Activated CD8-positive, alpha-beta memory T cell treated with anti-CD3 and anti-CD28 coated beads, Interleukin-2, amount 50 U/mL, for 1 hour (primary cell): ENCODE measurements around the gene SMAP2.

Experiments used
- DNase-seq: peaks from one replicate; pipeline ENCODE4 v3.0.0-alpha.2; 2020; ENCODE audit errors: extremely low read depth

SMAP2 gene

GRCh38 chr1:40390857-40391256 lies 17.3 kb downstream of the SMAP2 start:
- DNase-seq = no peak

- no peak for DNase-seq
These were observed 18.2 kb downstream of the SMAP2 start for GRCh38 chr1:40391688-40392145.

DNA sequence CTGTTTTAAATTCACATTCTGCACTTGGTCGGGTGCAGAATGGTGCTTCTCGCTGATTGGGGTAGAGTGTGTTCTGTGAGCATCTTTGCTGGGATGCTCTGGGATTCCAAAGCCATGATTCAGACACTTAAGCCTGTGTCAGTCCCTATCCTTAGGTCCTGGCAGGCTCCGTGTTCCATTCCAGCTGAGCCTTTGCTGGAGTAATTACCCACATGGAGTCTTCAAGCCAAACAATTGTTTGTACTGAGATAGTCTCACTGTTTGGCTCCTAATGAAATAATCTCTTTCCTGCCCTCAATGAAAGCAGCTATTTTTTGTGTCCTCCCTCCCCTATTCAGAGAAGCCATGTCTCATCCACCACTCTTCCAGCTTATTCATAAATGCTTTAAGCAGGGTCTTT lies 18.7 kb downstream of the SMAP2 start:
- no peak for DNase-seq

DNA sequence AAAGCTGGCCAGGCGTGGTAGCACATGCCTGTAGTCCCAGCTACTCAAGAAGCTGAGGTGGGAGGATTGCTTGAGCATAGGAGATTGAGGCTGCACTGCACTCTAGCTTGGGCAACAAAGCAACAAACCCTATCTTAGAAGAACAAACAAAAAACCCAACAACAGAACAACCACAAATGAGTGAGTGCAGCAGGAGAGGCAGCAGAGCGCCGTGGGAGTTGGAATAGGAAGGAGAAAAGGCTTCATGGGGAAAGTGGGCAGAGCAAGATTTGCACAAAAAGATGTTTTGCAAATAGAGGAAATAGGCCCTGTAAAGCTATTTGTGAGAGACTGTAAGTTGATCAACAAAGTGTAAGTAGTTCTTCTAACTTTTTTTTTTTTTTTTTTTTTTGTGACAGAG lies 19.6 kb downstream of the SMAP2 start:
- DNase-seq = no peak

DNA sequence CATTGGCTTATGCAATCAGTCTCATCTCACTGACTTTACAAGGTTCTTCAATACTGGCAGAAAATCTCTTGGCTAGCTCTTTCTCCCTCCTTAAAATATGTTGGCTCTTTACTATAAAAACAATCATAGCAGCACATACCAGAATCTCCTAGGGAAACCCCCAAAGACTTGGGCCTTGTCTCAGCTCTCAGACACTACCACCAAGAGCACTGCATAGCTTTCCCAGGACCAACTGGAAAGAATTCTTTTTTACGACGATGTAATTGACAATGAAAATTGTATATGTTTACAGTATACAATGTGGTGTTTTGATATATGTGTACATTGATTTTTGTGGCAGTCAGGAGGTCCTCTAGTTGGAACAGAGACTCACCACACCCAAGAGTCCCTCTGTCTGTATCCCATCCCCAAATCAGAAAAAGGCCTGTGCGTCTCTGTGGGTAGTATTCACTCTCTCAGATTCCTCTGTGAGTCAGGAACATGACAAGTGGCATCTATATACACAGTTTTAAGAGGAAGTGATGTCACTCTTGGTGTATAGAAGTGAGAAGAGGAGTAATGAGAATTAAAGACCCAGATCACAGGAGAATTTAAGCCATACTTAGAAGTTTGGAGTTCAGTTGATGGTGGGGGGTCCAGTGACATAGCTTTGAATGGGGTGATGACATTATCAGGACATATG lies 21.1 kb downstream of the SMAP2 start:
- peak; percentile 45 for DNase-seq

GRCh38 chr1:40395190-40396175 lies 22.0 kb downstream of the SMAP2 start:
- no peak for DNase-seq

GRCh38 chr1:40396420-40396819 lies 22.9 kb downstream of the SMAP2 start:
- DNase-seq = no peak

- no peak for DNase-seq
These were observed 23.7 kb downstream of the SMAP2 start for GRCh38 chr1:40397258-40397657.

DNA sequence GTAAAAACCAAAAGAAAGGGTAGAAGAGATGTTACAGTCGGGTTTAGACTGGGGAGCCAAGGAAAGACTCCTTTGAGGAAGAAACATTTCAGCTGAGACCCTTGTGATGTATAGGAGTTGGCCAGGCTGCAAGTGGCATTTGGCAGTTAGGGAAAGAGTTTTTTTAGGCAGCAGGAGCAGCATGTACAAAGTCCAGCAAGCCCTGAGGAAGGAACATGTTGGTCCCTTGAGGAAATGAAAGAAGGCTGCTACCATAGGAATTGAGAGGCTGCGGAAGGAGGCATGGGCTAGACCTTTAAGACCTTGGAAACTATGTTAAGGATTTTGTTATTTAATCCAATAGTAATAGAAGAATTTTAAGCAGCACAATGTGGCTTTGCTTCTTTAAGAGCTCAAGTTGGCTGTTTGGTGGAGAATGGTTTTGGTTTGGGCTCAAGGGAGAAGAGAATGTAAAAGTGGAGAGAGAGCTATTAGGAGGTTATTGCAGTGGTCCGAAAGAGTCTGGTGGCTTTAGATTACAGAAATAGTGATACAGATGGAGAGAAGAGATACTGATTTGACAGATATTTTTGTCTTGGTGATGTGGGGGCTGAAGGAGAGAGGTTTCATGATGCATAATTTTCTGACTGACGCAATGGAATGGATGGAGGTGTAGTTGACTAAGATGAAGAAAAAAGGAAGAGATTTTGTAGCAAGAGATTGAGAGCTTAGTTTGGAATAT lies 26.6 kb downstream of the SMAP2 start:
- DNase-seq = no peak

- no peak for DNase-seq
These were observed 28.1 kb downstream of the SMAP2 start for GRCh38 chr1:40401473-40402201.

- no peak for DNase-seq
These were observed 31.3 kb downstream of the SMAP2 start for GRCh38 chr1:40404670-40405462.

DNA sequence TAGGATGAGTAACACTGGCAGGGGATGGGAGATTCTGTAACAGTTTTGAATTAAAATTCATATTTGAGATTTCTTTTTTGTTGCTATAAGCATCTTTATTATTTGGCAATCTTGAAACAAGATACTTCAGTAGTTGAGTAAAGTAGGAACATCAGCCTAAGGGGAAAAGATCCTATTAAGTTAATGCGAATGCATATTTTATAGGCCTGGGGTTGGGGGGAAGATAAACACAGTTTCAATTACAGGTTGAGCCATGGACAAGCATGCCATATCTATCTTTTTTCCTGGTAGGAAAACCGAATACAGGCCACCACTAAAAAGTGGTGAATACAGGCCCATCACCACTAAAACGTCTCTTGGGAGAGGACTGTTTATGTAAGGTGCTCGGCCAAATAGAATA lies 32.3 kb downstream of the SMAP2 start:
- DNase-seq = no peak

DNA sequence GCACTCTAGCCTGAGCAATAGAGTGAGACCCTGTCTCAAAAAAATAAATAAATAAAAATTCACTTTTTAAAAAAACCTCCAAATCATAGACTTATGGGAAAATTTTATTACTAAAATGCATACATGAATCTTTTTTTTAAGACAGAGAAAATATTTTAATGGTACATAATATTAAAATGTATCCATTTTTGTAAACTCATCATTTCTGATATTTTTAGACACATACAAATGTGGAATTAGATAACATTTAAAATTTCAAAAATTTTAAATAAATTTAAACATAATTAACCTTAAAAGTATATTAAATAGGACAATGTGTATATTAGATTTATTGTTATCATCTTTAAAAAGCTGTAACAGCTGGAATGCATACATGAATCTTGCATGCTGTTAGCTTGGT lies 33.9 kb downstream of the SMAP2 start:
- no peak for DNase-seq

DNA sequence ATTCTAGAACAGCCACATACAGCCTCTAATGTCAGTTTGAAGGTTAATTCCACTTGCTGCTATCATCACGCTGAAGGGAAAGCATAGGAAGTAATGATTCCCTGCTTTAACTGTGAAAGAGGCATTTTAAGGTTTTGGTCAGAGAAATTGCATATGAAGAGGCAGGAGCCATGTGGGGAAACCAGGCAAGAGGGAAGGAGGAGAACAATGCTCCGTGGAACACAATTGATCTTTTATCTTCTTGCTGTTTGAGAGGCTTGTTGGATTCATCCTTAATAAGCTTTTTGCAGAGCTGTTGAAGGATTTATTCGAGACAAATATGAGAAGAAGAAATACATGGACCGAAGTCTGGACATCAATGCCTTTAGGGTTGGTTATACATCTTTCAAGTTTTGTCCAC lies 35.9 kb downstream of the SMAP2 start:
- DNase-seq = no peak

- no peak for DNase-seq
These were observed 37.8 kb downstream of the SMAP2 start for GRCh38 chr1:40411294-40411693.

GRCh38 chr1:40411843-40412242 lies 38.3 kb downstream of the SMAP2 start:
- DNase-seq = no peak

GRCh38 chr1:40413527-40414252 lies 40.2 kb downstream of the SMAP2 start:
- DNase-seq = no peak

DNA sequence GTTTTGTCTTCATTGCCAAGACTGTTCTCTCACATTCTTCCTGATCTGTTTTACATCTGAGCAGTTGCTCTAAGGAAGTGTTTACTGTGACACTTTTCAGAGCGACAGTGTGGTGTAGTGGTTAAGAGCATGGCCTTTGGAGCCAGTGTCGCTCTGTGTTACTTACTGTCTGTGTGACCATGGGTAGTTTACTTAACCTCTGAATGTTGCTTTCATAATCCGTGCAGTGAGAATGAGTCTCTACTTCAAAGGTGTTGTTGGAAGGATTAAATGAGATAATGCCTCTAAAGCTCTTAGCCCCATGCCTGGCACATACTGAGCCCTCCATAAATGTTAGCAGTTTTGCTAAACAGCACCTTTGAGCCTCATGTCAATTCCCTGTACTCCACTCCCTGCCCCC lies 40.8 kb downstream of the SMAP2 start:
- no peak for DNase-seq

- DNase-seq = no peak
These were observed 43.2 kb downstream of the SMAP2 start for GRCh38 chr1:40416709-40417108.
